Left cardiac atrium (tissue), 4 donors: ENCODE data around the gene DAAM1. TPM values are rescaled to one million over a fixed set of nuclear protein-coding genes. Genes with fewer than 3 reads are reported as not detected.

Source experiments
- ATAC-seq, 2 donors: fragments of 200-7000 bp; cut with Tn5 transposase; one replicate each; pipeline ENCODE4 v1.9.1; 2020; ENCODE audit warnings: mild to moderate bottlenecking in 2 of 2, moderate library complexity in 2 of 2
- DNase-seq: peaks from one replicate; pipeline ENCODE4 v3.0.0-alpha.2; 2020
- intact Hi-C, 2 donors: fragments of 100-400 bp; cut with DNase I; formaldehyde crosslinking; loops; one replicate each; pipeline versions ENCODE4 v1.14.1 to v1.15.1; 2022 to 2023
- long read RNA-seq: library from polyadenylated mRNA; unstranded; transcript quantifications from one replicate; pipeline ENCODE4 v2.0.0, GENCODE V29; 2021
- total RNA-seq, 2 donors: library from RNA; stranded (reverse); fragmentation: NEBNext Ultra II Directional; extraction: Animal tissue kit (Norgen Biotek cat#: 25700); gene quantifications; one replicate each; pipeline ENCODE4 v1.2.1, GENCODE V29; 2021
- donor health status: DM: no; HTN: yes; CAD: no.
- donor health status: DM: no; HTN: yes; CAD: no; lungs with severe emphysema.
- donor health status: DM: yes; HTN: yes; CAD: no.
- donor health status: Dilated cardiomyopathy.

DAAM1 gene
- total RNA-seq = 10 to 100 TPM; 87.2 to 97.1 TPM
- long read RNA-seq, full-length matches to known transcripts = 6 of 23 reads
- long read RNA-seq, partial matches to known transcripts = 11 of 23 reads
- long read RNA-seq, other reads (novel, unspliced or antisense) = 6 of 23 reads

GRCh38 chr14:59188461-59189090 lies at the start of gene DAAM1:
Gene DAAM1 (plus strand): TSS chr14:59188667. CDS start chr14:59263478, 74,811 bp downstream.
- intact Hi-C loops = loop anchor here in 1 of 2 donors (5.0 to 10.0 kb wide), 4 partner anchors 56 to 906 kb away; partner anchors contain the start of gene PCNX4
- peak; percentile 96 to 97 for ATAC-seq
- peak; percentile 98 for DNase-seq

GRCh38 chr14:59139324-59139723 lies 49.1 kb upstream of the DAAM1 start:
- DNase-seq = no peak
- no peak for ATAC-seq
- intact Hi-C loops = no loop called here

- DNase-seq = no peak
- ATAC-seq = no peak
- intact Hi-C loops = no loop called here
Observed at GRCh38 chr14:59140106-59140843, 48.2 kb upstream of the DAAM1 start.

- DNase-seq (no peak), ATAC-seq (no peak)
- intact Hi-C loops = no loop called here
Observed at GRCh38 chr14:59146484-59146883, 42.0 kb upstream of the DAAM1 start.

GRCh38 chr14:59147007-59147406 lies 41.5 kb upstream of the DAAM1 start:
- ATAC-seq (no peak), DNase-seq (no peak)
- intact Hi-C loops = no loop called here

GRCh38 chr14:59148334-59148900 lies 40.0 kb upstream of the DAAM1 start:
- no peak for DNase-seq
- intact Hi-C loops = no loop called here
- ATAC-seq = no peak

- DNase-seq = no peak
- ATAC-seq = peak in 1 of 2 donors; percentile 42
Observed at GRCh38 chr14:59150990-59151389, 37.5 kb upstream of the DAAM1 start.

GRCh38 chr14:59154373-59154772 lies 34.1 kb upstream of the DAAM1 start:
- intact Hi-C loops = no loop called here
- DNase-seq (no peak), ATAC-seq (no peak)

More at GRCh38 chr14:59150990-59151389, 37.5 kb upstream of the DAAM1 start:
- intact Hi-C loops = no loop called here

GRCh38 chr14:59155886-59156285 lies 32.6 kb upstream of the DAAM1 start:
- ATAC-seq (no peak), DNase-seq (no peak)
- intact Hi-C loops = no loop called here

GRCh38 chr14:59159169-59159568 lies 29.3 kb upstream of the DAAM1 start:
- DNase-seq (no peak), ATAC-seq (no peak)
- intact Hi-C loops = no loop called here

- intact Hi-C loops = no loop called here
- ATAC-seq (no peak), DNase-seq (no peak)
Observed at GRCh38 chr14:59160506-59160905, 28.0 kb upstream of the DAAM1 start.

- DNase-seq (no peak), ATAC-seq (peak; percentile 41 to 85)
- intact Hi-C loops = no loop called here
Observed at GRCh38 chr14:59161561-59162175, 26.8 kb upstream of the DAAM1 start.

GRCh38 chr14:59166258-59166657 lies 22.2 kb upstream of the DAAM1 start:
- DNase-seq (no peak), ATAC-seq (no peak)

GRCh38 chr14:59175404-59175803 lies 13.1 kb upstream of the DAAM1 start:
- DNase-seq = no peak
- intact Hi-C loops = no loop called here
- no peak for ATAC-seq

More at GRCh38 chr14:59166258-59166657, 22.2 kb upstream of the DAAM1 start:
- intact Hi-C loops = no loop called here

- intact Hi-C loops = no loop called here
- DNase-seq = no peak
- ATAC-seq = peak in 1 of 2 donors; percentile 70
Observed at GRCh38 chr14:59176765-59177164, 11.7 kb upstream of the DAAM1 start.

- DNase-seq = no peak
- ATAC-seq = no peak
- intact Hi-C loops = no loop called here
Observed at GRCh38 chr14:59177262-59177661, 11.2 kb upstream of the DAAM1 start.

GRCh38 chr14:59181791-59182190 lies 6.7 kb upstream of the DAAM1 start:
- ATAC-seq = no peak
- no peak for DNase-seq
- intact Hi-C loops = loop anchor here in 1 of 2 donors (10.0 kb wide), 1 partner anchor 913 kb away; the partner anchor contains the start of gene PCNX4

- intact Hi-C loops = loop anchor here in 1 of 2 donors (10.0 kb wide), 1 partner anchor 912 kb away; the partner anchor contains the start of gene PCNX4
- ATAC-seq = no peak
- DNase-seq = no peak
Observed at GRCh38 chr14:59182641-59183040, 5.8 kb upstream of the DAAM1 start.

GRCh38 chr14:59183150-59183549 lies 5.3 kb upstream of the DAAM1 start:
- no peak for DNase-seq
- no peak for ATAC-seq
- intact Hi-C loops = loop anchor here in 1 of 2 donors (10.0 kb wide), 1 partner anchor 912 kb away; the partner anchor contains the start of gene PCNX4
